HepG2 (cell line): ENCODE measurements around the gene PNLIPRP2.

Experiments used
- CC2D1A ChIP-seq: sonication (generic); formaldehyde crosslinking; IDR thresholded peaks from 2 replicates; pipeline ENCODE4 v1.8.1; 2023; ENCODE audit warnings: mild to moderate bottlenecking, missing genetic modification reagents
- CTCF ChIP-seq: sonication (generic); formaldehyde crosslinking; IDR thresholded peaks from 2 replicates; pipeline ENCODE4 v1.5.0; 2020; ENCODE audit warnings: mild to moderate bottlenecking, missing genetic modification reagents, moderate library complexity
- NBN ChIP-seq: fragments of 450-650 bp; conservative IDR thresholded peaks from 2 replicates; pipeline ENCODE4 v1.6.1; 2017
- POLR2AphosphoS5 ChIP-seq: IDR thresholded peaks from 2 replicates; pipeline ENCODE4 v1.6.1; 2012; ENCODE audit warnings: low read depth, low read length
- SMC3 ChIP-seq: IDR thresholded peaks from 2 replicates; pipeline ENCODE4 v1.6.1; 2011; ENCODE audit warnings: low read length, improper control_type of control experiment
- TAF15 ChIP-seq: fragments of 200-400 bp; formaldehyde crosslinking; IDR thresholded peaks from one replicate; pipeline ENCODE4 v1.6.1; 2018; ENCODE audit warnings: mild to moderate bottlenecking, low read depth, low read length; ENCODE audit not compliant: poor library complexity, severe bottlenecking
- ZKSCAN8 ChIP-seq: IDR thresholded peaks from 2 replicates; pipeline ENCODE4 v1.6.1; 2016; ENCODE audit warnings: borderline replicate concordance, missing genetic modification reagents, missing compliant biosample characterization
- TF ChIP-seq, protein P1 (sequence below): sonication (generic); formaldehyde crosslinking; IDR thresholded peaks from 2 replicates; pipeline ENCODE4 v1.4.0; 2020; ENCODE audit warnings: missing genetic modification reagents
- TF ChIP-seq, protein P2 (sequence below): IDR thresholded peaks from 2 replicates; pipeline ENCODE4 v1.6.1; 2016; ENCODE audit warnings: low read depth, borderline replicate concordance
- TF ChIP-seq, protein P3 (sequence below): IDR thresholded peaks from 2 replicates; pipeline ENCODE4 v1.6.1; 2018; ENCODE audit warnings: missing genetic modification reagents, mild to moderate bottlenecking, missing compliant biosample characterization
- TF ChIP-seq, protein P4 (sequence below): sonication (generic); formaldehyde crosslinking; IDR thresholded peaks from 2 replicates; pipeline ENCODE4 v1.5.1; 2020; ENCODE audit warnings: missing genetic modification reagents, mild to moderate bottlenecking, borderline replicate concordance
- TF ChIP-seq, protein P5 (sequence below): sonication (generic); formaldehyde crosslinking; IDR thresholded peaks from 2 replicates; pipeline ENCODE4 v1.4.0; 2020; ENCODE audit warnings: missing genetic modification reagents
- TF ChIP-seq, protein P6 (sequence below): sonication (generic); formaldehyde crosslinking; IDR thresholded peaks from 2 replicates; pipeline ENCODE4 v1.4.0; 2020; ENCODE audit warnings: missing genetic modification reagents
- TF ChIP-seq, protein P7 (sequence below): sonication (generic); formaldehyde crosslinking; IDR thresholded peaks from 2 replicates; pipeline ENCODE4 v1.8.1; 2023; ENCODE audit warnings: missing genetic modification reagents, inconsistent platforms, borderline replicate concordance

GRCh38 chr10:116593139-116593740 is 27.5 kb upstream of the PNLIPRP2 start:
- TF ChIP-seq SMC3, result no peak
- TF ChIP-seq, protein P1, sequence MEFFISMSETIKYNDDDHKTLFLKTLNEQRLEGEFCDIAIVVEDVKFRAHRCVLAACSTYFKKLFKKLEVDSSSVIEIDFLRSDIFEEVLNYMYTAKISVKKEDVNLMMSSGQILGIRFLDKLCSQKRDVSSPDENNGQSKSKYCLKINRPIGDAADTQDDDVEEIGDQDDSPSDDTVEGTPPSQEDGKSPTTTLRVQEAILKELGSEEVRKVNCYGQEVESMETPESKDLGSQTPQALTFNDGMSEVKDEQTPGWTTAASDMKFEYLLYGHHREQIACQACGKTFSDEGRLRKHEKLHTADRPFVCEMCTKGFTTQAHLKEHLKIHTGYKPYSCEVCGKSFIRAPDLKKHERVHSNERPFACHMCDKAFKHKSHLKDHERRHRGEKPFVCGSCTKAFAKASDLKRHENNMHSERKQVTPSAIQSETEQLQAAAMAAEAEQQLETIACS, result no peak
- TF ChIP-seq NBN, result no peak
- TF ChIP-seq, protein P2, sequence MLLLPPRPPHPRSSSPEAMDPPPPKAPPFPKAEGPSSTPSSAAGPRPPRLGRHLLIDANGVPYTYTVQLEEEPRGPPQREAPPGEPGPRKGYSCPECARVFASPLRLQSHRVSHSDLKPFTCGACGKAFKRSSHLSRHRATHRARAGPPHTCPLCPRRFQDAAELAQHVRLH (CRISPR knock-in tag), result no peak
- no peak for TF ChIP-seq TAF15
- no peak for TF ChIP-seq CC2D1A (CRISPR knock-in tag)
- TF ChIP-seq CTCF (CRISPR knock-in tag), result no peak
- TF ChIP-seq, protein P3, sequence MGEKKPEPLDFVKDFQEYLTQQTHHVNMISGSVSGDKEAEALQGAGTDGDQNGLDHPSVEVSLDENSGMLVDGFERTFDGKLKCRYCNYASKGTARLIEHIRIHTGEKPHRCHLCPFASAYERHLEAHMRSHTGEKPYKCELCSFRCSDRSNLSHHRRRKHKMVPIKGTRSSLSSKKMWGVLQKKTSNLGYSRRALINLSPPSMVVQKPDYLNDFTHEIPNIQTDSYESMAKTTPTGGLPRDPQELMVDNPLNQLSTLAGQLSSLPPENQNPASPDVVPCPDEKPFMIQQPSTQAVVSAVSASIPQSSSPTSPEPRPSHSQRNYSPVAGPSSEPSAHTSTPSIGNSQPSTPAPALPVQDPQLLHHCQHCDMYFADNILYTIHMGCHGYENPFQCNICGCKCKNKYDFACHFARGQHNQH (CRISPR knock-in tag), result no peak
- TF ChIP-seq, protein P4, sequence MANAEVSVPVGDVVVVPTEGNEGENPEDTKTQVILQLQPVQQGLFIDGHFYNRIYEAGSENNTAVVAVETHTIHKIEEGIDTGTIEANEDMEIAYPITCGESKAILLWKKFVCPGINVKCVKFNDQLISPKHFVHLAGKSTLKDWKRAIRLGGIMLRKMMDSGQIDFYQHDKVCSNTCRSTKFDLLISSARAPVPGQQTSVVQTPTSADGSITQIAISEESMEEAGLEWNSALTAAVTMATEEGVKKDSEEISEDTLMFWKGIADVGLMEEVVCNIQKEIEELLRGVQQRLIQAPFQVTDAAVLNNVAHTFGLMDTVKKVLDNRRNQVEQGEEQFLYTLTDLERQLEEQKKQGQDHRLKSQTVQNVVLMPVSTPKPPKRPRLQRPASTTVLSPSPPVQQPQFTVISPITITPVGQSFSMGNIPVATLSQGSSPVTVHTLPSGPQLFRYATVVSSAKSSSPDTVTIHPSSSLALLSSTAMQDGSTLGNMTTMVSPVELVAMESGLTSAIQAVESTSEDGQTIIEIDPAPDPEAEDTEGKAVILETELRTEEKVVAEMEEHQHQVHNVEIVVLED (CRISPR knock-in tag), result no peak
- no peak for TF ChIP-seq POLR2AphosphoS5
- TF ChIP-seq, protein P5, sequence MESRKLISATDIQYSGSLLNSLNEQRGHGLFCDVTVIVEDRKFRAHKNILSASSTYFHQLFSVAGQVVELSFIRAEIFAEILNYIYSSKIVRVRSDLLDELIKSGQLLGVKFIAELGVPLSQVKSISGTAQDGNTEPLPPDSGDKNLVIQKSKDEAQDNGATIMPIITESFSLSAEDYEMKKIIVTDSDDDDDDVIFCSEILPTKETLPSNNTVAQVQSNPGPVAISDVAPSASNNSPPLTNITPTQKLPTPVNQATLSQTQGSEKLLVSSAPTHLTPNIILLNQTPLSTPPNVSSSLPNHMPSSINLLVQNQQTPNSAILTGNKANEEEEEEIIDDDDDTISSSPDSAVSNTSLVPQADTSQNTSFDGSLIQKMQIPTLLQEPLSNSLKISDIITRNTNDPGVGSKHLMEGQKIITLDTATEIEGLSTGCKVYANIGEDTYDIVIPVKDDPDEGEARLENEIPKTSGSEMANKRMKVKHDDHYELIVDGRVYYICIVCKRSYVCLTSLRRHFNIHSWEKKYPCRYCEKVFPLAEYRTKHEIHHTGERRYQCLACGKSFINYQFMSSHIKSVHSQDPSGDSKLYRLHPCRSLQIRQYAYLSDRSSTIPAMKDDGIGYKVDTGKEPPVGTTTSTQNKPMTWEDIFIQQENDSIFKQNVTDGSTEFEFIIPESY (CRISPR knock-in tag), result no peak
- TF ChIP-seq, protein P6, sequence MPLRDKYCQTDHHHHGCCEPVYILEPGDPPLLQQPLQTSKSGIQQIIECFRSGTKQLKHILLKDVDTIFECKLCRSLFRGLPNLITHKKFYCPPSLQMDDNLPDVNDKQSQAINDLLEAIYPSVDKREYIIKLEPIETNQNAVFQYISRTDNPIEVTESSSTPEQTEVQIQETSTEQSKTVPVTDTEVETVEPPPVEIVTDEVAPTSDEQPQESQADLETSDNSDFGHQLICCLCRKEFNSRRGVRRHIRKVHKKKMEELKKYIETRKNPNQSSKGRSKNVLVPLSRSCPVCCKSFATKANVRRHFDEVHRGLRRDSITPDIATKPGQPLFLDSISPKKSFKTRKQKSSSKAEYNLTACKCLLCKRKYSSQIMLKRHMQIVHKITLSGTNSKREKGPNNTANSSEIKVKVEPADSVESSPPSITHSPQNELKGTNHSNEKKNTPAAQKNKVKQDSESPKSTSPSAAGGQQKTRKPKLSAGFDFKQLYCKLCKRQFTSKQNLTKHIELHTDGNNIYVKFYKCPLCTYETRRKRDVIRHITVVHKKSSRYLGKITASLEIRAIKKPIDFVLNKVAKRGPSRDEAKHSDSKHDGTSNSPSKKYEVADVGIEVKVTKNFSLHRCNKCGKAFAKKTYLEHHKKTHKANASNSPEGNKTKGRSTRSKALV (CRISPR knock-in tag), result no peak
- TF ChIP-seq, protein P7, sequence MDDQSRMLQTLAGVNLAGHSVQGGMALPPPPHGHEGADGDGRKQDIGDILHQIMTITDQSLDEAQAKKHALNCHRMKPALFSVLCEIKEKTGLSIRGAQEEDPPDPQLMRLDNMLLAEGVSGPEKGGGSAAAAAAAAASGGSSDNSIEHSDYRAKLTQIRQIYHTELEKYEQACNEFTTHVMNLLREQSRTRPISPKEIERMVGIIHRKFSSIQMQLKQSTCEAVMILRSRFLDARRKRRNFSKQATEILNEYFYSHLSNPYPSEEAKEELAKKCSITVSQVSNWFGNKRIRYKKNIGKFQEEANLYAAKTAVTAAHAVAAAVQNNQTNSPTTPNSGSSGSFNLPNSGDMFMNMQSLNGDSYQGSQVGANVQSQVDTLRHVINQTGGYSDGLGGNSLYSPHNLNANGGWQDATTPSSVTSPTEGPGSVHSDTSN (CRISPR knock-in tag), result no peak
- no peak for TF ChIP-seq ZKSCAN8 (CRISPR knock-in tag)
